ENCODE results near the gene KRTAP10-6.
"Not testable (repeated sequence)": the region's sequence is repeated elsewhere in the genome, so short reads cannot be mapped to it uniquely, and the experiment has no call there.

Gene KRTAP10-6

DNA sequence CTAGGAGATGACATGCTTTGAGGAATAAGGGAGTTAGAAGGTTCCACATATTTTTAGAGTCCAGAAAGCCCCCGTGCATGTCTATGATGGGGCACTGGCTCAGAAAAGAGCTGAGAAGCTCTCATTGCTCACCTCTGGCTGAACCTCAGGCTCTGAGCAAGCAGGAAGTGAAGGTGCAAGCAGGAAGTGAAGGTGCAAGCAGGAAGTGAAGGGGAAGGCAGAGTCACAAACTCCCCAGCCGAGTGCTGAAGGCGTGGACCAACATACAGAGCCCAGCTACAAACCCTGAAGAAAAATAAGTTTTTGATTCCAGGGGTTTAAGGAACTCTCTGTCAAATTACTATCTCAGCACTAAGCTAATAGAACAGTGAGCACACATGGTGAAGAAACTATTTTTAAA is 26.6 kb upstream of the KRTAP10-6 start:
- no peak for DNase-seq (ENCODE audit: low read depth)
- no peak overlapping the region for H3K4me3 ChIP-seq (ENCODE audit: low read depth, low read length)

- H3K4me3 ChIP-seq (ENCODE audit: low read depth, low read length) = no peak overlapping the region
- DNase-seq (ENCODE audit: low read depth) = no peak
These were observed 26.2 kb upstream of the KRTAP10-6 start for GRCh38 chr21:44618504-44618903.

- no peak for DNase-seq (ENCODE audit: low read depth)
These were observed 24.8 kb upstream of the KRTAP10-6 start for GRCh38 chr21:44617071-44617501.

GRCh38 chr21:44616591-44616926 is 24.3 kb upstream of the KRTAP10-6 start:
- no peak overlapping the region for H3K4me3 ChIP-seq (ENCODE audit: low read depth, low read length)
- DNase-seq (ENCODE audit: low read depth) = no peak

More at GRCh38 chr21:44617071-44617501, 24.8 kb upstream of the KRTAP10-6 start:
- no peak overlapping the region for H3K4me3 ChIP-seq (ENCODE audit: low read depth, low read length)

DNA sequence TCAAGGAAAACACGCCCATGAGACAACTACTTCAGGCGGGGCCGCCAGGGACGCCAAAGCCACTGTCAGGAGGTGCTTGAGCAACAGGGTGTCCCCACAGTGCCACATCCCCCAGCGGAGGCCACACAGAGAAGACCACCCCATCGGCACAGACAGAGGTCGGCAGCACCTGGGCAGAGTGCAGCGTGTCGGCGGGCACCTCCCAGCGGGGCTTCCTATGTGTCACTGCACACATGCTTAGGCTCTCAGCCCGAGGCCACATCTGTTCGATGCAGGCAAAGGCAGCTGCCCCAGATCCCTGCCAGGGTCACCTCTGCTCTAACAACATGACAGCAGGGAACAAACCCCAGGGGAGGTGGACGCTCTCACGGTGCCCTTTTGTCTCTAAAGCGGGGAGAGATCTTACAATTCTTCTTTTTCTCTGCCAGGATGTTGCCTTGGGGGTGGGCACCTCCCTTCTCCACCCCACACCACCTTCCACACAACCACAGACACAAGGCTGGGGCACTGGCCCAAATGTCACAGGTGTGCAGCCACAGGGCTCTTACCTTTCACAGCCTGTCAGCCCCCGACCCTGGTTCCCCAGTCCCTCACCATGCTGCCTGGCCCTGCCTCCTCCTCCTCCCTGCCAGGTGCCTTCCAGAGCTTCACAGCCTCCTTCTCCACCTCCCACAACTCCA is 23.7 kb upstream of the KRTAP10-6 start:
- DNase-seq (ENCODE audit: low read depth) = no peak
- H3K4me3 ChIP-seq (ENCODE audit: low read depth, low read length) = no peak overlapping the region

DNA sequence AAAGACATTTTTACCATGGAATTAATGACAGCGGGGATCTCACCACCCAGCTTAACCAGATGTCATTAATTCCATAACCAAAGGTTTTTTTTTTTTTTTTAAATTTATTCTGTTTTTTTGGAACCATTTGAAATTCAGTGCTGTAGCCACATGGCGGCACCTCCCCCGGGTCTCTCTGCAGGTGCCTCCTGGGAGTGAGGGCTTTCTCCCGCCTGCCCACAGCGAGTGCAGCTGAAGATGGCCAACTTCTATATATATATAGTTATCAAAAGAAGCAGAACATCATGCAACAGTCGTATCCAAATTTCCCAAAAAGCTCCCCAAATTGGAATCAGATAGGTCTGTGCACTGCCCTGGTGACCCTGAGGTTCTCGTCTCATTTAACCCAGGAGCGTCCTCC is 23.2 kb upstream of the KRTAP10-6 start:
- H3K4me3 ChIP-seq (ENCODE audit: low read depth, low read length) = no peak overlapping the region
- DNase-seq (ENCODE audit: low read depth) = no peak

- no peak for DNase-seq (ENCODE audit: low read depth)
These were observed 22.7 kb upstream of the KRTAP10-6 start for GRCh38 chr21:44614961-44615391.

GRCh38 chr21:44614161-44614631 is 21.9 kb upstream of the KRTAP10-6 start:
- no peak overlapping the region for H3K4me3 ChIP-seq (ENCODE audit: low read depth, low read length)

More at GRCh38 chr21:44614961-44615391, 22.7 kb upstream of the KRTAP10-6 start:
- no peak overlapping the region for H3K4me3 ChIP-seq (ENCODE audit: low read depth, low read length)

DNA sequence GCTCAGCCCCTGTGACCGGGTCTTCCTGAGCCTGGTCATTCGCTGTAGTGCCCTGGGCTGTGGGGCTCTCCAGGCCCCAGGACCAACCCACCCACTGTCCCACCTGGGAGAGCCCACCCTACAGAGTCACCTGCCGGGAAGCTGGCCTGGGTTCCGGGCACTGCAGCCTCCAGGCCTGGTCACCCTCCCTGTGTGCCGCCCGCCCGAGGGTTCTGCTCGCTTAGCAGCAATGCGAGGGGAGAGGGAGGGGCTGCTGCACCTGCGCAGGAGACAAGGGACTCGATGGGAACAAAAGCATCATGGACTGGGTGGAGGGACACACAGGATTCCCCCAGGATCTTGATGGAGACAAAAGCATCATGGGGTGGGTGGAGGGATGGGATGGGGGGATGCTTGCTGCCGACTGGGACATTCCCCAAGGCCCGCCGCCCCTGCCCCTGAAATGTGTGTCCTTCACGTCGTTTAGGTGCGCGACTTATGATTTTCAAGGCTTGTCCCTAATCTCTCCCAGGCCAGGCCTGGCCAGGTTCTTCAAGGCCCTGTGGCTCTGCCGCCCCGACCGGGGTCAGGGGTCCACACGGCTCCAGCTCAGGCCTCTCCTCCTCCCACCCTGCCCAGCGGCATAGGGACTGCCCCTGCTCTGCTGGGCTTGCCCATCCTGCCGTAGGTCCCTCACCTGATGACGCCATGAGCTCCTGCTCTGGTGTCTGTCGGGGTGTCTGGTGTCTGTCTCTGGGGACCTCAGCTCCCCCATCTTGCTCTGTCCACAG is 21.3 kb upstream of the KRTAP10-6 start:
- DNase-seq (ENCODE audit: low read depth) = no peak
- no peak overlapping the region for H3K4me3 ChIP-seq (ENCODE audit: low read depth, low read length)

More at GRCh38 chr21:44614161-44614631, 21.9 kb upstream of the KRTAP10-6 start:
- DNase-seq (ENCODE audit: low read depth) = no peak

- no peak overlapping the region for H3K4me3 ChIP-seq (ENCODE audit: low read depth, low read length)
- no peak for DNase-seq (ENCODE audit: low read depth)
These were observed 20.4 kb upstream of the KRTAP10-6 start for GRCh38 chr21:44612669-44613229.

DNA sequence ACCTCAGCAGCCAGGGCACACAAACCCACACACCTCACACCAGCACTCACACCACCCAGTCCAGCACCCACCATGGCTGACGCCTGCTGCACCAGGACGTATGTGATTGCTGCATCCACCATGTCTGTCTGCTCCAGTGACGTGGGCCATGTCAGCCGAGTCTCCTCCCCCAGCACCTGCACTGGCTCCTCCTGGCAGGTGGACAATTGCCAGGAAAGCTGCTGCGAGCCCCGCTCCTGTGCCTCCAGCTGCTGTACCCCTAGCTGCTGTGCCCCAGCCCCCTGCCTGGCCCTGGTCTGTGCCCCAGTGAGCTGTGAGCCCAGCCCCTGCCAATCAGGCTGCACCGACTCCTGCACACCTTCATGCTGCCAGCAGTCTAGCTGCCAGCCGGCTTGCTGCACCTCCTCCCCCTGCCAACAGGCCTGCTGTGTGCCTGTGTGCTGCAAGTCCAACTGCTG is 19.8 kb upstream of the KRTAP10-6 start, which contains the start of gene KRTAP10-8:
TSS of gene KRTAP10-8 (plus strand) at position 51 of the 458 bp plus-strand sequence. CDS start at position 73, 22 bp downstream.
- no peak within 1 kb of the TSS for H3K4me3 ChIP-seq (ENCODE audit: low read depth, low read length)
- no peak for DNase-seq (ENCODE audit: low read depth)

- DNase-seq (ENCODE audit: low read depth) = no peak
- H3K4me3 ChIP-seq (ENCODE audit: low read depth, low read length) = no peak overlapping the region
These were observed 19.2 kb upstream of the KRTAP10-6 start for GRCh38 chr21:44611551-44611950.

GRCh38 chr21:44610157-44610843 is 18.0 kb upstream of the KRTAP10-6 start:
- not testable (repeated sequence) for H3K4me3 ChIP-seq (ENCODE audit: low read depth, low read length); DNase-seq (ENCODE audit: low read depth)

DNA sequence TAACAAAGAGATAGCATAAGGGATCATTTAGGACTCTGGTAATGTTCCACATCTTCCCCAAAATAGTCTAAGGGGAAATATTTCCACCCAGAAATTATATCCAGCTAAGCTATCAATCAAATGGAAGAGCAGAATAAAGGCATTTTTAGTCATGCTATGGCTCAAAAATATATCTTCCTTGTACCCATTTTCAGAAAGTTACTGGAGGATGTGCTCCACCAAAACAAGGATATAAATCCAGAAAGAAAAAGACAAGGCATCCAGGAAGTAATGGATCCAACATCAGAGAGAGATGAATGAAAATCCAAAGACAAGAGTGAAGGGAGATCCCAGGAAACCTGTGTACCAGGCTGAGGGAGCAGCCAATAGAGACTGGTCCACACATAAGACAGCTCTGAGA is 16.9 kb upstream of the KRTAP10-6 start:
- no peak overlapping the region for H3K4me3 ChIP-seq (ENCODE audit: low read depth, low read length)
- no peak for DNase-seq (ENCODE audit: low read depth)

GRCh38 chr21:44606495-44606894 is 14.2 kb upstream of the KRTAP10-6 start:
- no peak for DNase-seq (ENCODE audit: low read depth)
- H3K4me3 ChIP-seq (ENCODE audit: low read depth, low read length) = no peak overlapping the region

DNA sequence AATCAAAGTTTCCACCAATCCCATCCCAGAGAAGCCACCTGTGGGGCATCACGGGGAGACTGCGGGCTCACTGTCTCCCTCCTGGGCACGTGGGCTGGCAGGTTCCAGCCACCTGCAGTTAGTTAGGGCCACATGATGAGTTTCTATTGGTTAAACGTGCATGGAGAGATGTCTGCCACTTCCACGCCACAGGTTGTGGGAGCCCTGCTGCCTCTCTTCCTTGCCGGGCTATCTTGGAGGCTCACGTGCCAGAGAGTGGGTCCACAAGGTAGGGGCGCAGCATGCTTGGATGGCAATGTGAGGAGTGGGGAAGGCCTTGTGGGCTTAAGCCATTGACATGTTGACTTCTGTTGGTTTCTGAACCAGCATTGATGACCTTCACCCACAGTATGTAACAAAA is 11.6 kb upstream of the KRTAP10-6 start:
- no peak overlapping the region for H3K4me3 ChIP-seq (ENCODE audit: low read depth, low read length)
- DNase-seq (ENCODE audit: low read depth) = no peak

DNA sequence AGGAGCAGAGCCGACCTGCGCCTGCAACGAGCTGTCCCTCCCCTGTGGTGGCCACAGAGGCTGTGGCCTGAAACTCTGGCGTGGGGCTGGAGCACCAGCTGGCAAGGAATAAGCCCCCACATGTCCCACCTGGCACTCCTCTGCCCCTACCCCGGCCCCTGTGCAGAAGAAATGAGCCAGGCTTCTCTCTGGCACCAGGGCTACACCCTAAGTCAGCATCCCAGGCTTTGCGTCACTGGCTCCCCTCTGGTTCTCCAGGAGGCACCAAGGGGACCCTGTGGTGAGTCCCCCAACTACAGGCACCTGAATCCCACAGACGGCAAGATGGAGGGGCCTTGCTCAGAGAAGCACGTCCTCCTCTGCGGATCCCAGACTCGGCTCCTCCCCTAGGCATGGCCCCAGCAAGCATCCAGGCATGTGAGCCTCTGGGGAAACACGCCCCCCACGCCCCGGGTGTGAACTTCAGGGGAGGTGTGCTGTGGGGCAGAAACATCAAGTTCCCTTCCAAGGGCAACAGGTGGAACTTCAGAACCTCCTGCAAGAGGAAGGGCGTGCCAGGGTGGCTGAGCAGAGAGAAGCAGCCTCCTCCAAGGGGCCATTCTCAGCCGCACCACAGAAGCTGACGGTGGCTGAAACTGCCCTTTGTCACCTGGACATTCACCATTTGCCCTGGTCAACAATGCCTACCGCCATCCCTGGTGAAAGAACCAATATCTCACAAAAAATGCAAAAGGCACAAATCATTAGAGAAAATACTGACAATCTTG is 11.0 kb upstream of the KRTAP10-6 start:
- no peak overlapping the region for H3K4me3 ChIP-seq (ENCODE audit: low read depth, low read length)
- DNase-seq (ENCODE audit: low read depth) = no peak

GRCh38 chr21:44602463-44602850 is 10.2 kb upstream of the KRTAP10-6 start:
- no peak for DNase-seq (ENCODE audit: low read depth)
- H3K4me3 ChIP-seq (ENCODE audit: low read depth, low read length) = no peak overlapping the region
